Fibroblast of lung (primary cell): ENCODE results near the gene S100A5. TPM values are rescaled to one million over a fixed set of nuclear protein-coding genes. Genes with fewer than 3 reads are reported as not detected.

Source experiments
- DNase-seq, 2 donors: peaks; one replicate each; pipeline versions ENCODE4 v3.0.0 to v3.0.0-alpha.2; 2010; ENCODE audit warnings: low read depth in 2 of 2
- H2AFZ ChIP-seq: 2 replicates; pipeline ENCODE4 v1.5.1; 2012; ENCODE audit warnings: low read length, control low read depth, inconsistent platforms
- H3K27ac ChIP-seq: 2 replicates; pipeline ENCODE4 v1.5.1; 2011; ENCODE audit warnings: low read length, control low read depth; ENCODE audit not compliant: insufficient read depth
- H3K27me3 ChIP-seq: 2 replicates; pipeline ENCODE4 v1.5.1; 2011; ENCODE audit warnings: mild to moderate bottlenecking, low read length; ENCODE audit not compliant: control insufficient read depth, insufficient read depth
- H3K36me3 ChIP-seq: 2 replicates; pipeline ENCODE4 v1.5.1; 2011; ENCODE audit warnings: low read length; ENCODE audit not compliant: control insufficient read depth, insufficient read depth
- H3K4me1 ChIP-seq: 2 replicates; pipeline ENCODE4 v1.5.1; 2011; ENCODE audit warnings: low read length; ENCODE audit not compliant: control insufficient read depth, insufficient read depth; ENCODE audit errors: extremely low read depth
- H3K4me2 ChIP-seq: 2 replicates; pipeline ENCODE4 v1.5.1; 2011; ENCODE audit warnings: low read length, control low read depth; ENCODE audit not compliant: insufficient read depth; ENCODE audit errors: extremely low read depth
- H3K4me3 ChIP-seq, 4 experiments: fragments of 200-600 bp in 1 of 4; sonication (generic) in 1 of 4; replicated peaks in 1 of 4; 2 replicates each; pipeline ENCODE4 v1.5.1; 2011 to 2016; ENCODE audit warnings: low read length in 4 of 4, low read depth in 3 of 4, mild to moderate bottlenecking in 3 of 4, control low read depth in 2 of 4, inconsistent platforms in 1 of 4, mixed read lengths in 1 of 4; ENCODE audit not compliant: insufficient read depth in 1 of 4; ENCODE audit errors: control extremely low read depth in 1 of 4
- H3K79me2 ChIP-seq: 2 replicates; pipeline ENCODE4 v1.5.1; 2012; ENCODE audit warnings: mild to moderate bottlenecking, low read length, inconsistent platforms; ENCODE audit not compliant: control insufficient read depth, insufficient read depth
- H3K9ac ChIP-seq: 2 replicates; pipeline ENCODE4 v1.5.1; 2011; ENCODE audit warnings: mild to moderate bottlenecking, low read length, control low read depth; ENCODE audit not compliant: insufficient read depth
- H3K9me3 ChIP-seq: 2 replicates; pipeline ENCODE4 v1.5.1; 2012; ENCODE audit warnings: low read depth, low read length; ENCODE audit not compliant: control insufficient read depth, insufficient read depth
- H4K20me1 ChIP-seq: 2 replicates; pipeline ENCODE4 v1.5.1; 2011; ENCODE audit warnings: low read length; ENCODE audit not compliant: control insufficient read depth, insufficient read depth; ENCODE audit errors: extremely low read depth
- CTCF ChIP-seq, 2 donors: IDR thresholded peaks in 1 of 2; conservative IDR thresholded peaks in 1 of 2; 1 replicate in 1 of 2; 2 replicates in 1 of 2; pipeline ENCODE4 v1.5.1; 2011 to 2012; ENCODE audit warnings: low read length in 2 of 2, control low read depth in 1 of 2, inconsistent platforms in 1 of 2, low read depth in 1 of 2, mild to moderate bottlenecking in 1 of 2
- EZH2 ChIP-seq: IDR thresholded peaks from 2 replicates; pipeline ENCODE4 v1.5.1; 2012; ENCODE audit warnings: low read length, control low read depth, mild to moderate bottlenecking; ENCODE audit errors: missing control alignments
- polyA plus RNA-seq, 2 donors: library from polyadenylated mRNA; depleted of rRNA in 1 of 2; stranded (reverse) in 1 of 2; unstranded in 1 of 2; fragments of >200 nt; gene quantifications; 2 replicates each; pipeline ENCODE4 v1.2.1, GENCODE V29; 2011 to 2012; ENCODE audit warnings: missing spikeins in 1 of 2
- total RNA-seq: library from RNA; depleted of rRNA; stranded (reverse); fragments of >200 nt; gene quantifications from 2 replicates; pipeline ENCODE4 v1.2.1, GENCODE V29; 2014

The S100A5 gene
- total and polyA plus RNA-seq, 2 donors (not counting 1 experiment from before 2014, with no cell fraction given), result 0.20 TPM; not detected in 1

GRCh38 chr1:153573351-153573750 lies 32.6 kb upstream of the S100A5 start:
- Histone ChIP-seq H3K27me3 (no peaks in the 10 kb centered on the region), H3K4me3 (no peak overlapping the region), H3K9ac (no peak overlapping the region), H3K79me2 (no peaks in the 10 kb centered on the region), H3K9me3 (no peaks in the 10 kb centered on the region), H3K27ac (peak overlapping the region; percentile 60), H3K4me2 (no peak overlapping the region), H2AFZ (no peak overlapping the region), H3K36me3 (no peaks in the 10 kb centered on the region), H4K20me1 (no peaks in the 10 kb centered on the region), H3K4me1 (peaks cover 17% of the 10 kb centered on the region)
- TF ChIP-seq CTCF (conservative IDR thresholded peaks at IDR 0.05 in 1 of 2, IDR thresholded peaks at IDR 0.05 in 1 of 2; ENCODE audit: low read depth in 1 of 2, low read length in 2 of 2) (no peak), EZH2 (no peak)
- DNase-seq, result peak; percentile 42 to 50

GRCh38 chr1:153572569-153573015 lies 31.9 kb upstream of the S100A5 start:
- Histone ChIP-seq H4K20me1 (no peaks in the 10 kb centered on the region), H3K4me1 (peaks cover 21% of the 10 kb centered on the region), H3K4me2 (peak overlapping the region; percentile 68), H2AFZ (peak overlapping the region; percentile 62), H3K27ac (peak overlapping the region; percentile 60), H3K27me3 (no peaks in the 10 kb centered on the region), H3K36me3 (no peaks in the 10 kb centered on the region), H3K79me2 (no peaks in the 10 kb centered on the region), H3K9ac (no peak overlapping the region), H3K9me3 (no peaks in the 10 kb centered on the region), H3K4me3 (no peak overlapping the region)
- TF ChIP-seq EZH2, result no peak
- peak; percentile 87 to 95 for TF ChIP-seq CTCF (conservative IDR thresholded peaks at IDR 0.05 in 1 of 2, IDR thresholded peaks at IDR 0.05 in 1 of 2; ENCODE audit: low read depth in 1 of 2, low read length in 2 of 2)
- DNase-seq, result peak; percentile 78 to 88

GRCh38 chr1:153571706-153572105 lies 31.0 kb upstream of the S100A5 start:
- TF ChIP-seq EZH2 (no peak), CTCF (conservative IDR thresholded peaks at IDR 0.05 in 1 of 2, IDR thresholded peaks at IDR 0.05 in 1 of 2; ENCODE audit: low read depth in 1 of 2, low read length in 2 of 2) (no peak)
- H3K36me3 ChIP-seq, result no peaks in the 10 kb centered on the region
- H3K79me2 ChIP-seq, result no peaks in the 10 kb centered on the region
- no peak overlapping the region for H3K4me3 ChIP-seq
- no peak overlapping the region for H3K9ac ChIP-seq
- H3K4me1 ChIP-seq, result peaks cover 27% of the 10 kb centered on the region
- DNase-seq, result no peak
- peak overlapping the region; percentile 22 for H3K27ac ChIP-seq
- H2AFZ ChIP-seq, result peak overlapping the region; percentile 26
- no peak overlapping the region for H3K4me2 ChIP-seq
- H3K27me3 ChIP-seq, result no peaks in the 10 kb centered on the region
- H4K20me1 ChIP-seq, result no peaks in the 10 kb centered on the region
- H3K9me3 ChIP-seq, result no peaks in the 10 kb centered on the region
